ENCODE data around the gene GP2. TPM values are rescaled to one million over a fixed set of nuclear protein-coding genes. Genes with fewer than 3 reads are reported as not detected.

The GP2 gene
- total and polyA plus RNA-seq, 10 donors: 0.26 to 4.9 (median 0.99) TPM; not detected in 4

GRCh38 chr16:20280259-20280658, 47.1 kb downstream of the GP2 start:
- H3K4me1 ChIP-seq: no peaks in the 10 kb centered on the region
- 77 to 86% (median 81%) methylated on average over 3 of the region's 3 CpGs for WGBS, 5 donors
- no peak overlapping the region for H3K4me3 ChIP-seq
- no peaks in the 10 kb centered on the region for H3K9me3 ChIP-seq
- H3K27me3 ChIP-seq (replicated peaks in 1 of 7): no peaks in the 10 kb centered on the region
- TF ChIP-seq POLR2A (IDR thresholded peaks at IDR 0.05) (no peak), POLR2AphosphoS5 (IDR thresholded peaks at IDR 0.05) (no peak), CTCF (IDR thresholded peaks at IDR 0.05 in 8 of 11, conservative IDR thresholded peaks at IDR 0.05 in 3 of 11) (no peak)
- no peak for DNase-seq
- intact Hi-C loops (cut with DNase I; ENCODE audit: low total_unique reads): no loop called here
- H3K27ac ChIP-seq: no peak overlapping the region
- H3K36me3 ChIP-seq: no peaks in the 10 kb centered on the region

GRCh38 chr16:20271893-20272292, 55.4 kb downstream of the GP2 start:
- DNase-seq: no peak
- H3K4me1 ChIP-seq: no peaks in the 10 kb centered on the region
- H3K27ac ChIP-seq: no peak overlapping the region
- H3K36me3 ChIP-seq: no peaks in the 10 kb centered on the region
- WGBS, 5 donors: 67 to 88% (median 82%) methylated on average over 2 of the region's 2 CpGs
- no peaks in the 10 kb centered on the region for H3K27me3 ChIP-seq (replicated peaks in 1 of 7)
- TF ChIP-seq POLR2AphosphoS5 (IDR thresholded peaks at IDR 0.05): no peak
- TF ChIP-seq POLR2A (IDR thresholded peaks at IDR 0.05): no peak
- no peak for TF ChIP-seq CTCF (IDR thresholded peaks at IDR 0.05 in 8 of 11, conservative IDR thresholded peaks at IDR 0.05 in 3 of 11)
- intact Hi-C loops (cut with DNase I; ENCODE audit: low total_unique reads): no loop called here
- H3K4me3 ChIP-seq: no peak overlapping the region
- H3K9me3 ChIP-seq: no peaks in the 10 kb centered on the region

GRCh38 chr16:20268409-20268808, 58.9 kb downstream of the GP2 start:
- H3K36me3 ChIP-seq: no peaks in the 10 kb centered on the region
- H3K4me1 ChIP-seq: no peaks in the 10 kb centered on the region
- intact Hi-C loops (cut with DNase I; ENCODE audit: low total_unique reads): no loop called here
- H3K4me3 ChIP-seq: no peak overlapping the region
- no peak overlapping the region for H3K27ac ChIP-seq
- TF ChIP-seq POLR2A (IDR thresholded peaks at IDR 0.05): no peak
- no peak for TF ChIP-seq POLR2AphosphoS5 (IDR thresholded peaks at IDR 0.05)
- no peak for TF ChIP-seq CTCF (IDR thresholded peaks at IDR 0.05 in 8 of 11, conservative IDR thresholded peaks at IDR 0.05 in 3 of 11)
- H3K9me3 ChIP-seq: no peaks in the 10 kb centered on the region
- WGBS, 5 donors: 67 to 86% (median 78%) methylated on average over 5 of the region's 5 CpGs
- H3K27me3 ChIP-seq (replicated peaks in 1 of 7): peaks cover 0 to 5% (median 0%) of the 10 kb centered on the region in 7 donors
- no peak for DNase-seq

DNA sequence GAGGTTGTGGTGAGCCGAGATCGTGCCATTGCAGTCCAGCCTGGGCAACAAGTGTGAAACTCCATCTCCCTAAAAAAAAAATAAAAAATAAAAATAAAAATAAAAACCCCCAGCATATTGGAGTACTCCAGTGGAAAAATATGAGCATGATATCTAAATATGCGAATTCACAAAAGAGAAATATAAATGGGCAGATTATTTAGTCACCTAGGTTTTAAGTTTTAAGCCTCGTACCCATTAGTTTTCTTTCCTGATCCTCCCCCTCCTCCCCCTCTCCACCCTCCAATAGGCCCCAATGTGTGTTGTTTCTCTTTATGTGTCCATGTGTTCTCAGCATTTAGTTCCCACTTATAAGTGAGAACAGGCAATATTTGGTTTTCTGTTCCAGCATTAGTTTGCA, 62.3 kb downstream of the GP2 start:
- no peak overlapping the region for H3K27ac ChIP-seq
- H3K27me3 ChIP-seq (replicated peaks in 1 of 7): peaks cover 0 to 5% (median 0%) of the 10 kb centered on the region in 7 donors
- TF ChIP-seq CTCF (IDR thresholded peaks at IDR 0.05 in 8 of 11, conservative IDR thresholded peaks at IDR 0.05 in 3 of 11): no peak
- 85 to 98% (median 88%) methylated on average over 4 of the region's 4 CpGs for WGBS, 5 donors
- H3K4me3 ChIP-seq: no peak overlapping the region
- no peaks in the 10 kb centered on the region for H3K9me3 ChIP-seq
- H3K36me3 ChIP-seq: no peaks in the 10 kb centered on the region
- intact Hi-C loops (cut with DNase I; ENCODE audit: low total_unique reads): no loop called here
- DNase-seq: no peak
- no peaks in the 10 kb centered on the region for H3K4me1 ChIP-seq
